HL-60/S4 treated with phorbol 12-myristate 13-acetate at 8.2 ng/mL for 4 days and 3 days (cell line): ENCODE results near the gene CD5L.

Source experiments
- in situ Hi-C: fragments of 300-500 bp; cut with MboI; formaldehyde crosslinking; loops from 2 replicates; pipeline ENCODE4 v1.15.0; 2022; ENCODE audit warnings: low sequenced_read_pairs

The CD5L gene

DNA sequence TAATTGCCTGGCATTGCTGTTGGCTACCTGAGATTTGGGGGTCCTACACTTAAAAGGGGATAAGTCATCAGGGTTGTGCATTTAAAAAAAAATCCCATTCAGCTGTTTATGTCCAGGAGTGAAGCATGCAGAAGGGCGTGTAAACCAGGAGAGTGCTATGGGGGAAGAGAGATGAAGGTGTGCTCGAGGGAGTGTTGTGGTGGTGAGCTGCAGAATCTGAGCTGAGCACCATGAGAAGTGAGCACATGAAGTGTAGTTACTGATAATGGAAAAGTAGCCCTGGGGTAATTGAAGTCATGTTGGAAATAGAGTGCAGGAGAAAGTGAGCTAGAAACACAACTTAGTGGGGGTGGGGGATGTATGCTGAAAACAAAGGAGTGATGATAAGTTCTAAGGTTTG is 22.4 kb downstream of the CD5L start:
- in situ Hi-C loops: no loop called here

DNA sequence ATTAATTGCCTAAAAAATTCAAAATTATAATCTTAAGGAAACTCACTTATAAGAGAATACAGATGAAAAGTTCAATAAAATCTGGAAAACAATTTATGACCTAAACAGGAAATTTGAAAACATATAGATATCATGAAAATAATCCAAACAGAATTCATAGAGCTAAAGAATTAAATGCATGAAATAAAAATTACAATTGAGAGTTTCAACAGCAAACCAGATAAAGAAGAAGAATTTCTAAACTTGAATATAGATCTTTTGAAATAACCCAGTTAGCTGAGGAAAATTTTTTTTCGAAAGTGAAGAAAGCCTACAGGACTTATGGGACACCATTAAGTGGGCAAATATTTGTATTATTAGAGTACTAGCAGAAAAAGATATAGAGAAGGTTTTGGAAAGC is 28.3 kb downstream of the CD5L start:
- in situ Hi-C loops: no loop called here

DNA sequence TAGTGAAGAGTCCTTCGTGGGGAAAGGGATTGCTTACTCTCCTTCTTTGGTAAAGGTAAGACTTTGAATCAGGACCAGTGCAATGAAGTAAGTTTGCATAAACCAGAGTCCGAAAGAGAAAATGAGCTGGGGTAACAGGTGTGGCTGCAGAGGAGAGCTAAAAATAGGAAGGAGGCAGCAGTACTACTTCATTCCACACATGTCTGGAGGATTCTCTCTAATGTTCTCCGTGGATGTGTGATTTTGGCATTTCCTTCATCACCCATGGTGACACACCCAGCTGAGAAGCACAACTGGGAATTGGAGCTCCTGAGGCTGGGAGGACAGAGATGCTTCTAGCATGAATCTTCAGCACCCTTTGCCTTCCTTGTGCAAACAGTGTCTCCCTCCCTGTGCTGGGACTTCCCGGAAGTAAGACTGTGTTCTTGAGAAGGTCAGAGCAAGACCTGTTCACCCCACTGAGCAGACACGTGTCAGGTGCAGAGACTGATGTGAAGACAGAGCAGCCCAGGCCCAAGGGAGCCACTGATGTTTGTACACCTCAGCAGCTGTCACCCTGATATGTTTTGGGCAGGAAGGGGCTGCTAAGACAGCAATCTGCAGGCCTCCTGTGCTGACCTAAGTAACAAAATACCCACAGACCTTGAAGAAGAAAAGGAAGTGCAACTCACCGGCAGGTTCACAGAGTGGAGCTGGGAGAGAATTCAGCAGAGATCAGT is 35.0 kb downstream of the CD5L start:
- in situ Hi-C loops: no loop called here

DNA sequence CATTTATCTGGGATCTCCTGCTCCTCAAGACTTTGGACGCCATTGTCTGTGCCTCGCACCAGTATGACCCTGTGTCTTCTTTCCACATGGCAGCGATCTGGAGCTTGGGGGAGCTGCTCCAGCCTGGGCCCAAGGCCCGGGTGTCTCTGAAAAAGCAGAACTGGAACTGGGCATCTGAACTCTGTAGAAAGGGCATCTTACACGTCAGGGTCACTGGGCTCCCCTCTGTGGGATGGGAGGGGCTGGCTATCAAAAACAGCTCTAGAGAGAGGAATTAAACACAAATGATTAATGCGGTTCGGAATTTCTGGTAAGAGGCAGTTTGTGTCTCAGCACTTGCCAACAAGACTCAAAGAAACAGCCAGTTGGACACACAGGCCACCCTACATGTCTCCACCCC is 37.8 kb downstream of the CD5L start:
- in situ Hi-C loops: no loop called here

DNA sequence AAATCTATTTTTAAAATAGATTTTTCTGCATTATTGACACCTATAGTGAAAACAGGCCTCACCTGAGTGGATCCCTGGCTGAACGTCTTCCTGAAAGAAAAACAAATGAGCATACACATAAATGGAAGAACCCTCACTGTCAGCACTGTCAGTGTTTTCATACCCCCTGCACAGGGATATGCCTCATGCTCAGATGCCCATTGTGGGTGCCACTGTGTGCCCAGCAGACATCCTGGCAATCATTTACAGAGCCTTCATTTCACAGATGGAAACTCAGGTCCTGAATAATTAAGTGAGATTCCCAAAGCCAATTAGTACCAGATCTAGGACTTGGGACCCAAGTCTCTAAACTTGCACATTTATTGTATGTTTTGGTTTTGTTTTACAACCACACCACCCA is 41.6 kb downstream of the CD5L start:
- in situ Hi-C loops: no loop called here

DNA sequence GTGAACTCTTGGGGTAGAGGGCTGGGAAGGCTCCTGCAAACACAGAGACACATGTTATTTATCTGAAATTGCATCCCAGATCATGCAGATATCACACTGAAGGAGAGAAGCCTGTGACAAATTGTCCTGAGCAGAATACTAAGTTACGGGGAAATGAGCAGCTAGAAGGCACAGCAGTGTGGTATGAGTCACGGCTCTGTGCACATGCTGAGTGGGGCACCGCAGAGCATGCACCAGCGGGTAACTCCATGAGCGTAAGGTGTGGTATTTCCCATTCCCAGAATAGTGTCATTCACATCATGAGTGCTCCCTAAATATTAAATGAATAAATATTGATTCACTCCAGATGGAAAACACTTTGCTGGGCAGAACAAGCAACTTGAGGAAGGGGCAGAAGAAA is 43.4 kb downstream of the CD5L start:
- in situ Hi-C loops: no loop called here

DNA sequence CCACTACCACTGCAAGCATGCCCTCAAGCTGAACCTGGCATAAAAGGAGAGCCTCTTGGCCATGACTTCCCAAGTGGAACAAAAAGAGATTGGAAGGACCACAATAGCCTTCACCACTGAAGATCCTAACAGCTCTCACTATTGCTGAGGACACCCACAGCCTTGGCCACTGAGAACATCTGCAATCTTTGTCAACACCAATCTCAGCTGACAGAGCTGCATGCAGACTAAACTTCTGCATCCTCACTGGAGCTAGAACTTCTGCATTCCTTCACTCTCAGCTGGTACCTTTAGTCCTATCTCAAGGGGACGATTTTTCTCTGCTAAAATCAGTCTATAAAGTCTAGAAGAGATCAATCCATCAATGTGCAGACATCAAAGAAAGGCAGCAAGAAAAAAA is 56.4 kb downstream of the CD5L start:
- in situ Hi-C loops: no loop called here

DNA sequence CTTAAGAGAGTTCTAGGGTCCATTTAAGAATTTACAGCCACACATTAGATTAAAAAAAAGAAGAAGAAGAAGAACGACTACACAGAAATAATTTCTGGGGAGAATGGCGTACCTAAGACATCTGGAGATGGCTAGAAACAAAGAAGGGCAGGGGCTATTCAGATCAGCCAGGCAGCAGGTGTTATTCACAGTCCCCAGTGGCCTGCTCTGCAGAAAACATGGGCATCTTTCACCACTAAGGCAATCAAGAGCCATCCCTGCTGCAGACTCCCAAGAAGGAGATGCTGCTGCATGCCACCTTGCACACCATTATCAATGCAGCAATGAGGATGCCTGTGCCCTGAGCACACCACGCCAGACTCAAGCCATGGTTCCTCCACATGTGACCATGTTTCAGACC is 56.8 kb downstream of the CD5L start:
- in situ Hi-C loops: no loop called here

DNA sequence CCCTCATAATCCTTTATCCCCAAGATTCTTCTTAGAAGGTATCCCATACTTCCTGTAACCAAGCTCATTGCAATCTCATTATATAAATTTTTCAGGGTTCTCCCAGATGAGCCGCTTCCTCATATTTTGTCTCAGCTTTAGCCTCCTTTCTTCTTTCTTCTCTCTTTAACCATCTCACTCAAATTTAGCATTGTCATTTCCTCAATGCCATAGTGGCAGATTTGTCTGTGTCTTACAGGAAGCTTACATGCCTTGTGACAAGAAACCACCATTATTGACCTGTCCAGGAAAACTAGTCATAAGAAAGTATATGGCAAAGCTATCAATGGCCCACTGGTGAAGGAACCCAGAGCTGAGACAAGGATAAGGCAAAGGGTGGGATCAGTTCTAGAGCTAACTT is 58.7 kb downstream of the CD5L start:
- in situ Hi-C loops: no loop called here

DNA sequence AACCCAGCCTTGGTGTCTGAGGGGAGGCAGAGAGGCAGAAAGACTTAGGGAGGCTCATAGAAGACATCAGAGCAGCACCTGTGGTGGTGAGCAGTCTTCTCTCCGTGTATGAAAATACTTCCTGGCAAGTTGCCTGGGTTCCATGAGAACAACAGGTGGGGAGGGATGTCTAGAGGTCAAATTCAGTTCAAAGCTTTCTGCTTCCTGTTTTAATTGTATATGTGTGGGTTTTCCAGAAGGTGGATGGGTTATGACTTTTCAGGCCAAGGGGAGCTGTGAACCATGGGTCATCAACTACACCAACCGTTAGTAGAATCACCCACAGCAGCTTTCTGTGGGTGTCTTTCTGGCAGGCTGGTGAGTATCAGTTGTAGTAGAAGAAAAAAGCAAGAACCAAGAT is 60.6 kb downstream of the CD5L start:
- in situ Hi-C loops: no loop called here
